ENCODE measurements around the gene EPM2A.

The EPM2A gene

DNA sequence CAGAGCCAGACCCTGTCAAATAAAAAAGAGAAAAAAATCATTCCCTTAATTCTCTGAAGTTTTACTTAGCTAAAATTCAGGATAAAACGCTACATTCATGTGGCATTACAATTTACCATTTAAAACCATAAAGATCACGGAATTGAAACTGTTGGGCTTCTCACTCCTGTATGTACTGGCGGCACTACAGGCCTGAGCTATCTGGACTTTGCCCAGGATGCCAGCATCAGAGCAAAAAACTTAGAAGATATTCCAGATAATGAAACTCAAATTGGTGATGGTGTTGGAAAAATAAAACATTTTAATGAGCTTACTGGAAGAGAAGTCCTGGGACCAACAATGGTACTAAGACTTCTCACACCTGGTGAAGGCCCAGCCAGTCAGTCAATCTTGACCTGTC is 14.2 kb downstream of the EPM2A start:
- H3K9ac ChIP-seq (ENCODE audit: low read depth, low read length, poor library complexity, severe bottlenecking): no peak overlapping the region
- H3K4me1 ChIP-seq (ENCODE audit: insufficient read depth, low read length, poor library complexity, severe bottlenecking): no peaks in the 10 kb centered on the region
- no peak overlapping the region for H3K4me2 ChIP-seq (ENCODE audit: low read depth, low read length, poor library complexity, severe bottlenecking)
- H3K9me2 ChIP-seq (replicated peaks; ENCODE audit: low read depth, low read length): no peaks in the 10 kb centered on the region
- no peak for TF ChIP-seq EZH2phosphoT487 (IDR thresholded peaks at IDR 0.05; ENCODE audit: borderline replicate concordance)
- TF ChIP-seq, protein P1, sequence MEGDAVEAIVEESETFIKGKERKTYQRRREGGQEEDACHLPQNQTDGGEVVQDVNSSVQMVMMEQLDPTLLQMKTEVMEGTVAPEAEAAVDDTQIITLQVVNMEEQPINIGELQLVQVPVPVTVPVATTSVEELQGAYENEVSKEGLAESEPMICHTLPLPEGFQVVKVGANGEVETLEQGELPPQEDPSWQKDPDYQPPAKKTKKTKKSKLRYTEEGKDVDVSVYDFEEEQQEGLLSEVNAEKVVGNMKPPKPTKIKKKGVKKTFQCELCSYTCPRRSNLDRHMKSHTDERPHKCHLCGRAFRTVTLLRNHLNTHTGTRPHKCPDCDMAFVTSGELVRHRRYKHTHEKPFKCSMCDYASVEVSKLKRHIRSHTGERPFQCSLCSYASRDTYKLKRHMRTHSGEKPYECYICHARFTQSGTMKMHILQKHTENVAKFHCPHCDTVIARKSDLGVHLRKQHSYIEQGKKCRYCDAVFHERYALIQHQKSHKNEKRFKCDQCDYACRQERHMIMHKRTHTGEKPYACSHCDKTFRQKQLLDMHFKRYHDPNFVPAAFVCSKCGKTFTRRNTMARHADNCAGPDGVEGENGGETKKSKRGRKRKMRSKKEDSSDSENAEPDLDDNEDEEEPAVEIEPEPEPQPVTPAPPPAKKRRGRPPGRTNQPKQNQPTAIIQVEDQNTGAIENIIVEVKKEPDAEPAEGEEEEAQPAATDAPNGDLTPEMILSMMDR (conservative IDR thresholded peaks at IDR 0.05; ENCODE audit: low read length): no peak
- peaks cover 10% of the 10 kb centered on the region; the same call in 1 of the 2 replicates for H3K9me3 ChIP-seq (ENCODE audit: insufficient read depth, low read depth, low read length)
- H3K27me3 ChIP-seq (ENCODE audit: insufficient read depth, low read length, poor library complexity, severe bottlenecking): no peaks in the 10 kb centered on the region
- H3F3A ChIP-seq (ENCODE audit: low read depth): no peaks in the 10 kb centered on the region
- no peaks in the 10 kb centered on the region; the same call in 1 of the 2 replicates for H3K36me3 ChIP-seq (ENCODE audit: insufficient read depth, low read length)
- no peak overlapping the region for H2AFZ ChIP-seq (ENCODE audit: low read length)
- no peaks in the 10 kb centered on the region for H3K79me2 ChIP-seq (ENCODE audit: insufficient read depth, low read length)
- no peaks in the 10 kb centered on the region for H4K20me1 ChIP-seq (ENCODE audit: insufficient read depth, low read length, poor library complexity, severe bottlenecking)
- H3K4me3 ChIP-seq (ENCODE audit: low read length, poor library complexity, severe bottlenecking): no peak overlapping the region

DNA sequence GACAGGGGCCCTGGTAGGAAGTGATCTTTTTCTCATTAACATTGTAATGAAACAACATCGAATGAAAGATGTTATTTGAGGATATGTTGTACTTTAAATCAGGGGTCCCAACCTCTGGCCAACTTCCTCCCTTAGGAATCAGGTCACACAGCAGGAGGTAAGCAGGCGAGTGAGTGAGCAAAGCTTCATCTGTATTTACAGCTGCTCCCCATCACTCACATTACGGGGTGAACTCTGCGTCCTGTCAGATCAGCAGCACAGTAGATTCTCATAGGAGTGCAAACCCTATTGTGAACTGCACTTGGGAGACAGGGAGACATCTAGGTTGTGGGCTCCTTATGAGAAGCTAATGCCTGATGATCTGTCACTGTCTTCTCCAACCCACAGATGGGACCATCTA is 19.9 kb downstream of the EPM2A start:
- no peaks in the 10 kb centered on the region for H3F3A ChIP-seq (ENCODE audit: low read depth)
- H3K9ac ChIP-seq (ENCODE audit: low read depth, low read length, poor library complexity, severe bottlenecking): no peak overlapping the region
- H4K20me1 ChIP-seq (ENCODE audit: insufficient read depth, low read length, poor library complexity, severe bottlenecking): no peaks in the 10 kb centered on the region
- no peaks in the 10 kb centered on the region for H3K27me3 ChIP-seq (ENCODE audit: insufficient read depth, low read length, poor library complexity, severe bottlenecking)
- no peak overlapping the region for H3K4me2 ChIP-seq (ENCODE audit: low read depth, low read length, poor library complexity, severe bottlenecking)
- no peaks in the 10 kb centered on the region for H3K9me2 ChIP-seq (replicated peaks; ENCODE audit: low read depth, low read length)
- TF ChIP-seq EZH2phosphoT487 (IDR thresholded peaks at IDR 0.05; ENCODE audit: borderline replicate concordance): no peak
- TF ChIP-seq, protein P1 (conservative IDR thresholded peaks at IDR 0.05; ENCODE audit: low read length): no peak
- peaks cover 20% of the 10 kb centered on the region for H3K9me3 ChIP-seq (ENCODE audit: insufficient read depth, low read depth, low read length)
- H3K79me2 ChIP-seq (ENCODE audit: insufficient read depth, low read length): no peaks in the 10 kb centered on the region
- H3K4me1 ChIP-seq (ENCODE audit: insufficient read depth, low read length, poor library complexity, severe bottlenecking): no peaks in the 10 kb centered on the region
- peaks cover 18% of the 10 kb centered on the region for H3K36me3 ChIP-seq (ENCODE audit: insufficient read depth, low read length)
- no peak overlapping the region for H2AFZ ChIP-seq (ENCODE audit: low read length)
- no peak overlapping the region for H3K4me3 ChIP-seq (ENCODE audit: low read length, poor library complexity, severe bottlenecking)

DNA sequence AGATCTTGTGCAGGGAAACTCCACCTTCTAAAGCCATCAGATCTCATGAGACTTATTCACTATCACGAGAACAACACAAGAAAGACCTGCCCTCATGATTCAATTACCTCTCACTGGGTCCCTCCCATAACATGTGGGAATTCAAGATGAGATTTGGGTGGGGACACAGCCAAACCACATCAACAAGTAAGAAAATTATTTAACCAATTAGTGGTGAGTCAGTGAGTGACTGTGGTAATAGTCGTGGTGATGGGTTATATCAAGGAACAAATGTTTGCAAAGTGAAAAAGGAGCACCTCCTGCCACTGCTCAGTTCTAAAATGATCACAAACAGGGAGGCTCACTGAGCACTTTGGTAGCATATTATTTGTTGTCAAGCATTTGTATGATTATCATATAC is 20.6 kb downstream of the EPM2A start:
- no peak overlapping the region for H3K4me2 ChIP-seq (ENCODE audit: low read depth, low read length, poor library complexity, severe bottlenecking)
- H3K36me3 ChIP-seq (ENCODE audit: insufficient read depth, low read length): peaks cover 18% of the 10 kb centered on the region
- peaks cover 20% of the 10 kb centered on the region for H3K9me3 ChIP-seq (ENCODE audit: insufficient read depth, low read depth, low read length)
- H3K4me1 ChIP-seq (ENCODE audit: insufficient read depth, low read length, poor library complexity, severe bottlenecking): no peaks in the 10 kb centered on the region
- TF ChIP-seq, protein P1 (conservative IDR thresholded peaks at IDR 0.05; ENCODE audit: low read length): no peak
- no peak for TF ChIP-seq EZH2phosphoT487 (IDR thresholded peaks at IDR 0.05; ENCODE audit: borderline replicate concordance)
- no peaks in the 10 kb centered on the region for H3K9me2 ChIP-seq (replicated peaks; ENCODE audit: low read depth, low read length)
- H3K79me2 ChIP-seq (ENCODE audit: insufficient read depth, low read length): no peaks in the 10 kb centered on the region
- H3K27me3 ChIP-seq (ENCODE audit: insufficient read depth, low read length, poor library complexity, severe bottlenecking): no peaks in the 10 kb centered on the region
- H2AFZ ChIP-seq (ENCODE audit: low read length): no peak overlapping the region
- H3F3A ChIP-seq (ENCODE audit: low read depth): no peaks in the 10 kb centered on the region
- H3K4me3 ChIP-seq (ENCODE audit: low read length, poor library complexity, severe bottlenecking): no peak overlapping the region
- H3K9ac ChIP-seq (ENCODE audit: low read depth, low read length, poor library complexity, severe bottlenecking): no peak overlapping the region
- H4K20me1 ChIP-seq (ENCODE audit: insufficient read depth, low read length, poor library complexity, severe bottlenecking): no peaks in the 10 kb centered on the region

Measured in Loucy (cell line).